ENCODE data around the gene ARFIP2. TPM values are rescaled to one million over a fixed set of nuclear protein-coding genes. Genes with fewer than 3 reads are reported as not detected.

The ARFIP2 gene
- total RNA-seq, 4 donors from 2014 or later = 40.0 to 63.9 (median 49.7) TPM

- Histone ChIP-seq H3K9me3 (no peaks in the 10 kb centered on the region), H3K27ac (no peak overlapping the region), H3K4me1 (no peaks in the 10 kb centered on the region), H3K36me3 (peaks cover 0 to 71% (median 0%) of the 10 kb centered on the region in 3 donors), H3K4me3 (no peak overlapping the region), H3K27me3 (no peaks in the 10 kb centered on the region)
- no peak for TF ChIP-seq EP300 (IDR thresholded peaks at IDR 0.05)
- TF ChIP-seq CTCF (IDR thresholded peaks at IDR 0.05) = no peak
- no peak for TF ChIP-seq POLR2A (IDR thresholded peaks at IDR 0.05)
- WGBS, 2 donors = 83 to 84% methylated on average over 4 of the region's 4 CpGs
- no peak for DNase-seq (ENCODE audit: low spot score in 2 of 2)
Measured at GRCh38 chr11:6489306-6489705, 8.2 kb upstream of the ARFIP2 start.

GRCh38 chr11:6488821-6489220, 7.7 kb upstream of the ARFIP2 start:
- WGBS, 2 donors = 92 to 93% methylated on average over 3 of the region's 3 CpGs
- H3K36me3 ChIP-seq = peaks cover 0 to 76% (median 0%) of the 10 kb centered on the region in 3 donors
- no peak overlapping the region for H3K4me3 ChIP-seq
- H3K27ac ChIP-seq = no peak overlapping the region
- TF ChIP-seq EP300 (IDR thresholded peaks at IDR 0.05) (no peak), POLR2A (IDR thresholded peaks at IDR 0.05) (no peak), CTCF (IDR thresholded peaks at IDR 0.05) (no peak)
- no peak for DNase-seq (ENCODE audit: low spot score in 2 of 2)
- no peaks in the 10 kb centered on the region for H3K27me3 ChIP-seq
- H3K4me1 ChIP-seq = peaks cover 0 to under 1% (median 0%) of the 10 kb centered on the region in 4 donors
- H3K9me3 ChIP-seq = no peaks in the 10 kb centered on the region

DNA sequence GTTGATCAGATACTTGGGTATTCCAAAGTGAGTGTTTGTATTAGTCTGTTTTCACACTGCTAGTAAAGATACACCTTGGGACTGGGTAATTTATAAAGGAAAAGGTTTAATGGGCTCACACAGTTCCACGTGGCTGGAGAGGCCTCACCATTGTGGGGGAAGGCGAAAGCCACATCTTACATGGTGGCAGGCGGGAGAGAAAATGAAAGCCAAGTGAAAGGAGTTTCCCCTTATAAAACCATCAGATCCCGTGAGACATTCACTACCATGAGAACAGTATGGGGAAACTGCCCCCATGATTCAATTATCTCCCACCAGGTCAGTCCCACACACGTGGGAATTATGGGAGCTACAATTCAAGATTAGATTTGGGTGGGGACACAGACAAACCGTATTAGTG, 7.2 kb upstream of the ARFIP2 start:
- Histone ChIP-seq H3K27ac (no peak overlapping the region), H3K4me3 (no peak overlapping the region), H3K9me3 (no peaks in the 10 kb centered on the region), H3K4me1 (peaks cover 0 to 6% (median 0%) of the 10 kb centered on the region in 4 donors), H3K27me3 (no peaks in the 10 kb centered on the region), H3K36me3 (peaks cover 0 to 81% (median 0%) of the 10 kb centered on the region in 3 donors)
- DNase-seq (ENCODE audit: low spot score in 2 of 2) = no peak
- WGBS, 2 donors = 85 to 86% methylated on average over 6 of the region's 6 CpGs
- TF ChIP-seq CTCF (IDR thresholded peaks at IDR 0.05) = no peak
- no peak for TF ChIP-seq POLR2A (IDR thresholded peaks at IDR 0.05)
- TF ChIP-seq EP300 (IDR thresholded peaks at IDR 0.05) = no peak

DNA sequence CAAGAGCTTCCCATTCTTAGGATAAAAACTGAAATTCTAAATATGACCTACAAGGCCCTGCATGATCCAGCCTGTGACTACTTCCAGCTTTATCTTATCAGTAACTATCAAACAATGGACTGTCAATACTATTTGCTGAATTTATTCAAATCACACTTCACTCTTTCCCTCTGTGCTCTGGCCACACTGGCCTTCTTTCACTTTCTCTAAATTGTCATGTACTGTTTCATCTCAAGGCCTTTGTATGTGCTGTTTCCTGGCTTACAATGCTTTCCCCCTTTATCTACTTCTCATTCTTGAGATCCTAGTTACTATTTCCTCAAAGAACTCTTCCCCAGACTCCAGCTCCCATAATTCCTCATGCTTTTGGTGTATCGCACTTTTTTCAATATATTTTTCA, 5.8 kb upstream of the ARFIP2 start:
- no peak for DNase-seq (ENCODE audit: low spot score in 2 of 2)
- Histone ChIP-seq H3K36me3 (peaks cover 0 to 81% (median 0%) of the 10 kb centered on the region in 3 donors), H3K9me3 (no peaks in the 10 kb centered on the region), H3K4me1 (peaks cover 0 to 20% (median 11%) of the 10 kb centered on the region in 4 donors), H3K27ac (no peak overlapping the region), H3K4me3 (no peak overlapping the region), H3K27me3 (no peaks in the 10 kb centered on the region)
- TF ChIP-seq EP300 (IDR thresholded peaks at IDR 0.05) = no peak
- no peak for TF ChIP-seq CTCF (IDR thresholded peaks at IDR 0.05)
- no peak for TF ChIP-seq POLR2A (IDR thresholded peaks at IDR 0.05)
- WGBS, 2 donors = 88 to 96% methylated on average over 1 of the region's 1 CpG

- Histone ChIP-seq H3K36me3 (peaks cover 0 to 79% (median 0%) of the 10 kb centered on the region in 3 donors), H3K4me3 (no peak overlapping the region), H3K27me3 (no peaks in the 10 kb centered on the region), H3K9me3 (no peaks in the 10 kb centered on the region), H3K4me1 (peaks cover 0 to 22% (median 12%) of the 10 kb centered on the region in 4 donors), H3K27ac (no peak overlapping the region)
- 85 to 88% methylated on average over 3 of the region's 3 CpGs for WGBS, 2 donors
- no peak for DNase-seq (ENCODE audit: low spot score in 2 of 2)
- TF ChIP-seq POLR2A (IDR thresholded peaks at IDR 0.05) (no peak), CTCF (IDR thresholded peaks at IDR 0.05) (no peak), EP300 (IDR thresholded peaks at IDR 0.05) (no peak)
Measured at GRCh38 chr11:6486256-6486655, 5.1 kb upstream of the ARFIP2 start.
